HAP-1 (cell line): Measurements from ENCODE around the gene PIP4K2C.
"Not testable (repeated sequence)": the region's sequence is repeated elsewhere in the genome, so short reads cannot be mapped to it uniquely, and the experiment has no call there.

Experiments
- DNase-seq, 2 experiments: peaks; one replicate each; pipeline ENCODE4 v3.0.0-alpha.2; 2016 to 2020; ENCODE audit warnings: low spot score in 2 of 2
- H3K27me3 ChIP-seq: fragments of 250-450 bp; sonication (Bioruptor Pico); 2 replicates; pipeline ENCODE4 v1.5.1; 2020; ENCODE audit warnings: low read depth, mild to moderate bottlenecking, moderate library complexity
- H3K36me3 ChIP-seq: fragments of 250-450 bp; sonication (Bioruptor Pico); replicated peaks from 2 replicates; pipeline ENCODE4 v1.5.1; 2020; ENCODE audit warnings: mild to moderate bottlenecking
- H3K4me1 ChIP-seq: fragments of 250-450 bp; sonication (Bioruptor Pico); 2 replicates; pipeline ENCODE4 v1.5.1; 2020; ENCODE audit warnings: mild to moderate bottlenecking
- H3K4me3 ChIP-seq: fragments of 250-450 bp; sonication (Bioruptor Pico); 2 replicates; pipeline ENCODE4 v1.5.1; 2020; ENCODE audit warnings: mild to moderate bottlenecking, moderate library complexity
- H3K9me3 ChIP-seq: fragments of 250-450 bp; sonication (Bioruptor Pico); 2 replicates; pipeline ENCODE4 v1.5.1; 2020; ENCODE audit warnings: mild to moderate bottlenecking, moderate library complexity
- in situ Hi-C: fragments of 300-500 bp; cut with MboI; formaldehyde crosslinking; loops from 3 replicates; pipeline ENCODE4 v1.14.3; 2020; ENCODE audit warnings: low sequenced_read_pairs, inconsistent platforms, mixed read lengths

The PIP4K2C gene

DNA sequence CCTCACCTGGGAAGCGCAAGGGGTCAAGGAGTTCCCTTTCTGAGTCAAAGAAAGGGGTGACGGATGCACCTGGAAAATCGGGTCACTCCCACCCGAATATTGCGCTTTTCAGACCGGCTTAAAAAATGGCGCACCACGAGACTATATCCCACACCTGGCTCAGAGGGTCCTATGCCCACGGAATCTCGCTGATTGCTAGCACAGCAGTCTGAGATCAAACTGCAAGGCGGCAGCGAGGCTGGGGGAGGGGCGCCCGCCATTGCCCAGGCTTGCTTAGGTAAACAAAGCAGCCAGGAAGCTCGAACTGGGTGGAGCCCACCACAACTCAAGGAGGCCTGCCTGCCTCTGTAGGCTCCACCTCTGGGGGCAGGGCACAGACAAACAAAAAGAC, 55.7 kb downstream of the PIP4K2C start:
- H3K36me3 ChIP-seq, in situ Hi-C loops: not testable (repeated sequence)

More for the DNA sequence above, 55.7 kb downstream of the PIP4K2C start:
- H3K4me1 ChIP-seq, H3K27me3 ChIP-seq, DNase-seq, H3K4me3 ChIP-seq: not testable (repeated sequence)
- H3K9me3 ChIP-seq = peaks cover 19% of the 10 kb centered on the region
